Activated T-helper 9 cell treated with anti-CD3 and anti-CD28 coated beads, Interleukin-2, amount 50 U/mL, for 16 hours (primary cell): ENCODE measurements around the gene LTC4S.
"Not testable (repeated sequence)": the region's sequence is repeated elsewhere in the genome, so short reads cannot be mapped to it uniquely, and the experiment has no call there.

Source experiments
- DNase-seq: peaks from one replicate; pipeline ENCODE4 v3.0.0-alpha.2; 2020; ENCODE audit warnings: low read depth

The LTC4S gene

GRCh38 chr5:179793468-179794139 lies at the start of gene LTC4S:
Gene LTC4S, plus strand, starts transcription at chr5:179793986. Its CDS starts 95 bp downstream, at chr5:179794081.
- no peak for DNase-seq

GRCh38 chr5:179744106-179744505 lies 49.7 kb upstream of the LTC4S start:
- not testable (repeated sequence) for DNase-seq

- DNase-seq = no peak
Measured at GRCh38 chr5:179746872-179747271, 46.9 kb upstream of the LTC4S start.

- no peak for DNase-seq
Measured at GRCh38 chr5:179747811-179748210, 46.0 kb upstream of the LTC4S start.

GRCh38 chr5:179749857-179750508 lies 43.8 kb upstream of the LTC4S start:
- no peak for DNase-seq

GRCh38 chr5:179753971-179754370 lies 39.8 kb upstream of the LTC4S start:
- DNase-seq = no peak

- no peak for DNase-seq
Measured at GRCh38 chr5:179755022-179755421, 38.8 kb upstream of the LTC4S start.

- DNase-seq = no peak
Measured at GRCh38 chr5:179758955-179759354, 34.8 kb upstream of the LTC4S start.

GRCh38 chr5:179759581-179760551 lies 33.9 kb upstream of the LTC4S start:
- DNase-seq = no peak

- no peak for DNase-seq
Measured at GRCh38 chr5:179762079-179762780, 31.6 kb upstream of the LTC4S start.

- DNase-seq = no peak
Measured at GRCh38 chr5:179762781-179763176, 31.0 kb upstream of the LTC4S start.

GRCh38 chr5:179763215-179763945 lies 30.4 kb upstream of the LTC4S start:
- no peak for DNase-seq

GRCh38 chr5:179764056-179764455 lies 29.7 kb upstream of the LTC4S start:
- DNase-seq = no peak

- DNase-seq = no peak
Measured at GRCh38 chr5:179765400-179765799, 28.4 kb upstream of the LTC4S start.

GRCh38 chr5:179766021-179766725 lies 27.6 kb upstream of the LTC4S start:
- DNase-seq = no peak

GRCh38 chr5:179766726-179767455 lies 26.9 kb upstream of the LTC4S start:
- no peak for DNase-seq

GRCh38 chr5:179767496-179768100 lies 26.2 kb upstream of the LTC4S start:
- DNase-seq = no peak

- no peak for DNase-seq
Measured at GRCh38 chr5:179768326-179769085, 25.3 kb upstream of the LTC4S start.

GRCh38 chr5:179769271-179769670 lies 24.5 kb upstream of the LTC4S start:
- no peak for DNase-seq
